ENCODE results near the gene PLXNB1. TPM values are rescaled to one million over a fixed set of nuclear protein-coding genes. Genes with fewer than 3 reads are reported as not detected.

The PLXNB1 gene
- total RNA-seq, 1 donor from 2014 or later: 5.7 TPM

DNA sequence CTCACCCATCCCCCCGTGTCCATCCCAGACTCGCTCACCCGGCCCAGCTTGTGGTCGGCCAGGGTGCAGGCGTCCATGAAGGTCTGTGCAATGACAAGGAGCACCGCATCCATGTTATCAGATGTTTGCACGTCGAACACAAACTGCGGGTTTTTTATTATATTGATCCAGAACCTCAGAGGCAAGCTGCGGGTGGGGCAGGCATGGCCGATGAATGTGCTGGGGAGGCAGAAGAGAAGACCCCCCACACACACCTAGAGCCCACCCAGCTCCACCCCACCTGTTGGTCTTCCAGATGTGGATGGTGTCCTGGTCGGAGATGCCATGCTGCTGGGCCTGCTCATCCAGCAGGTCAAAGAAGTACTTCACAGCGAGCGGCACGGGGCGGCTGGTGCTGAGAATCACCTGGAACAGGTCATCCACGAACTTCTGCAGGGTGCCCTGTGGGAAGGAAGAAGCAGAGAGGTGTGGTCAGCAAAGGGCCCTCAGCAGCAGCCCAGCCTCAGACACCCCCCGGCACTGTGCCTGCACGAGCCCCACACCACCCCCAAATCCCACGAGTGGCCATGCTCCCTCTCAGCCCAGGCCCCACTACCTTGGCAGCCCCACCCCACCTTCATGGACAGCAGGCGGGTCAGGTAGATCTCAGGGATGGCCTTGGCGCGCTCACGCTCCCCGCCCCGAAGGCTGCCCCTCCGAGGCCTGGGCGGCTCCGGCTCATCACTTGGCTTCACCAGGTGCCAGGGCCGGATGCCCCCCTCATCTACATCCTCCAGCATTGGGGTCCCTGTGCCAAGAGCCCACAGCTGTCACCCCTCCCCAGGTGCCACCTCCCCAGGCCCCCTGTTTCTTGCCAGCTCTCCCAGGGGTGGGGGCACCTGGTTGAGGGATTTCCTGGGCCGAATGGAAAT, 20.3 kb downstream of the PLXNB1 start:
- no peaks in the 10 kb centered on the region for H3K36me3 Mint-ChIP-seq (ENCODE audit: low read depth)

GRCh38 chr3:48408823-48409281, 21.0 kb downstream of the PLXNB1 start:
- Mint-ChIP-seq H3K9me3 (no peaks in the 10 kb centered on the region), H3K27me3 (ENCODE audit: insufficient read depth) (no peaks in the 10 kb centered on the region), H3K27ac (no peak overlapping the region), H3K36me3 (ENCODE audit: low read depth) (no peaks in the 10 kb centered on the region), H3K4me3 (no peak overlapping the region), H3K4me1 (ENCODE audit: low read depth) (no peaks in the 10 kb centered on the region)
- intact Hi-C loops (cut with micrococcal nuclease): loop anchor here (10.0 kb wide), 1 partner anchor 226 kb away; the partner anchor contains the start of gene SLC26A6
- no peak for DNase-seq (ENCODE audit: low spot score)

More for the DNA sequence above, 20.3 kb downstream of the PLXNB1 start:
- H3K9me3 Mint-ChIP-seq: no peaks in the 10 kb centered on the region
- H3K27me3 Mint-ChIP-seq (ENCODE audit: insufficient read depth): no peaks in the 10 kb centered on the region
- intact Hi-C loops (cut with micrococcal nuclease): loop anchor here (10.0 kb wide), 1 partner anchor 225 kb away; the partner anchor contains the start of gene SLC26A6
- no peak overlapping the region for H3K27ac Mint-ChIP-seq
- H3K4me3 Mint-ChIP-seq: no peak overlapping the region
- no peaks in the 10 kb centered on the region for H3K4me1 Mint-ChIP-seq (ENCODE audit: low read depth)
- DNase-seq (ENCODE audit: low spot score): no peak

DNA sequence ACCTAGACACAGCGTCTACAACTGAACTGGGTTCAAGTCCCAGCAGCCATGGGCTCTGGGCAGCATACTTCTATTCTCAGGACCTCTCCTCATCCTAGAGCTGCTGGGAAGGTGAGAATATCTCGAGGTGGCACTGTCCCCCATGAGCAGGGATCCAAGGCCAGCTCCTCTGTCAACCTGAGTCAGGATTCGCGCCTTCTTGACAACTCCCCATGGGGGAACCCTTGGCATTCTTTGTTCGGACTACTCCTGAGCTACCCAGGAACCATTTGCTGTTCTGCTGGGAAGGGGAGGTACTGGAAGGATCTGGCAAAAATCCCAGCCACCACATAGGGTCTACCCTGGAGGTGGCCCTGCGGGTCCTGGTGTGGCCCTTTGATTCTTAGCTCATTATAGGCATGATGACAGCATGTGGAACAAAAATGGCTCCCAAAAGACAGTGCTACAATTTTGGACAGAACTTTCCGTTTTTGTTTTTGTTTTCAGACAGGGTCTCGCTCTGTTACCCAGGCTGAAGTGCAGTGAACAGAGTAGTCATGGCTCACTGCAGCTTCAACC, 22.3 kb downstream of the PLXNB1 start:
- no peaks in the 10 kb centered on the region for H3K9me3 Mint-ChIP-seq
- no peaks in the 10 kb centered on the region for H3K36me3 Mint-ChIP-seq (ENCODE audit: low read depth)
- intact Hi-C loops (cut with micrococcal nuclease): loop anchor here (10.0 kb wide), 1 partner anchor 227 kb away; the partner anchor contains the start of gene SLC26A6
- H3K27me3 Mint-ChIP-seq (ENCODE audit: insufficient read depth): no peaks in the 10 kb centered on the region
- no peak overlapping the region for H3K4me3 Mint-ChIP-seq
- H3K4me1 Mint-ChIP-seq (ENCODE audit: low read depth): no peaks in the 10 kb centered on the region
- DNase-seq (ENCODE audit: low spot score): no peak
- H3K27ac Mint-ChIP-seq: no peak overlapping the region

GRCh38 chr3:48406443-48407431, 23.1 kb downstream of the PLXNB1 start:
- no peaks in the 10 kb centered on the region for H3K27me3 Mint-ChIP-seq (ENCODE audit: insufficient read depth)

GRCh38 chr3:48405971-48406370, 23.9 kb downstream of the PLXNB1 start:
- Mint-ChIP-seq H3K27me3 (ENCODE audit: insufficient read depth) (no peaks in the 10 kb centered on the region), H3K4me1 (ENCODE audit: low read depth) (no peaks in the 10 kb centered on the region), H3K4me3 (no peak overlapping the region), H3K36me3 (ENCODE audit: low read depth) (no peaks in the 10 kb centered on the region), H3K9me3 (no peaks in the 10 kb centered on the region), H3K27ac (no peak overlapping the region)
- intact Hi-C loops (cut with micrococcal nuclease): loop anchor here (10.0 kb wide), 1 partner anchor 229 kb away; the partner anchor contains the start of gene SLC26A6
- DNase-seq (ENCODE audit: low spot score): no peak

More at GRCh38 chr3:48406443-48407431, 23.1 kb downstream of the PLXNB1 start:
- H3K36me3 Mint-ChIP-seq (ENCODE audit: low read depth): no peaks in the 10 kb centered on the region
- H3K27ac Mint-ChIP-seq: no peak overlapping the region
- H3K4me3 Mint-ChIP-seq: no peak overlapping the region
- H3K4me1 Mint-ChIP-seq (ENCODE audit: low read depth): no peaks in the 10 kb centered on the region
- no peaks in the 10 kb centered on the region for H3K9me3 Mint-ChIP-seq
- DNase-seq (ENCODE audit: low spot score): no peak
- intact Hi-C loops (cut with micrococcal nuclease): loop anchor here (10.0 kb wide), 1 partner anchor 228 kb away; the partner anchor contains the start of gene SLC26A6

GRCh38 chr3:48405343-48405881, 24.5 kb downstream of the PLXNB1 start:
- intact Hi-C loops (cut with micrococcal nuclease): loop anchor here (10.0 kb wide), 1 partner anchor 229 kb away; the partner anchor contains the start of gene SLC26A6
- no peaks in the 10 kb centered on the region for H3K36me3 Mint-ChIP-seq (ENCODE audit: low read depth)

GRCh38 chr3:48404440-48405342, 25.2 kb downstream of the PLXNB1 start:
- intact Hi-C loops (cut with micrococcal nuclease): loop anchor here (10.0 kb wide), 1 partner anchor 230 kb away; the partner anchor contains the start of gene SLC26A6
- Mint-ChIP-seq H3K4me3 (no peak overlapping the region), H3K4me1 (ENCODE audit: low read depth) (no peaks in the 10 kb centered on the region), H3K27ac (no peak overlapping the region), H3K36me3 (ENCODE audit: low read depth) (no peaks in the 10 kb centered on the region), H3K9me3 (no peaks in the 10 kb centered on the region), H3K27me3 (ENCODE audit: insufficient read depth) (no peaks in the 10 kb centered on the region)
- no peak for DNase-seq (ENCODE audit: low spot score)

More at GRCh38 chr3:48405343-48405881, 24.5 kb downstream of the PLXNB1 start:
- H3K4me1 Mint-ChIP-seq (ENCODE audit: low read depth): no peaks in the 10 kb centered on the region
- no peaks in the 10 kb centered on the region for H3K27me3 Mint-ChIP-seq (ENCODE audit: insufficient read depth)
- no peak overlapping the region for H3K4me3 Mint-ChIP-seq
- no peak overlapping the region for H3K27ac Mint-ChIP-seq
- no peak for DNase-seq (ENCODE audit: low spot score)
- no peaks in the 10 kb centered on the region for H3K9me3 Mint-ChIP-seq

- DNase-seq (ENCODE audit: low spot score): no peak
- intact Hi-C loops (cut with micrococcal nuclease): loop anchor here (10.0 kb wide), 1 partner anchor 231 kb away; the partner anchor contains the start of gene SLC26A6
- H3K27me3 Mint-ChIP-seq (ENCODE audit: insufficient read depth): no peaks in the 10 kb centered on the region
- no peak overlapping the region for H3K27ac Mint-ChIP-seq
- no peaks in the 10 kb centered on the region for H3K9me3 Mint-ChIP-seq
- no peaks in the 10 kb centered on the region for H3K4me1 Mint-ChIP-seq (ENCODE audit: low read depth)
- no peaks in the 10 kb centered on the region for H3K36me3 Mint-ChIP-seq (ENCODE audit: low read depth)
- no peak overlapping the region for H3K4me3 Mint-ChIP-seq
Observed at GRCh38 chr3:48403533-48404439, 26.1 kb downstream of the PLXNB1 start.

- intact Hi-C loops (cut with micrococcal nuclease): loop anchor here (10.0 kb wide), 1 partner anchor 232 kb away; the partner anchor contains the start of gene SLC26A6
- Mint-ChIP-seq H3K9me3 (no peaks in the 10 kb centered on the region), H3K27me3 (ENCODE audit: insufficient read depth) (no peaks in the 10 kb centered on the region), H3K4me1 (ENCODE audit: low read depth) (no peaks in the 10 kb centered on the region), H3K36me3 (ENCODE audit: low read depth) (no peaks in the 10 kb centered on the region), H3K27ac (no peak overlapping the region), H3K4me3 (no peak overlapping the region)
- no peak for DNase-seq (ENCODE audit: low spot score)
Observed at GRCh38 chr3:48402907-48403306, 27.0 kb downstream of the PLXNB1 start.

DNA sequence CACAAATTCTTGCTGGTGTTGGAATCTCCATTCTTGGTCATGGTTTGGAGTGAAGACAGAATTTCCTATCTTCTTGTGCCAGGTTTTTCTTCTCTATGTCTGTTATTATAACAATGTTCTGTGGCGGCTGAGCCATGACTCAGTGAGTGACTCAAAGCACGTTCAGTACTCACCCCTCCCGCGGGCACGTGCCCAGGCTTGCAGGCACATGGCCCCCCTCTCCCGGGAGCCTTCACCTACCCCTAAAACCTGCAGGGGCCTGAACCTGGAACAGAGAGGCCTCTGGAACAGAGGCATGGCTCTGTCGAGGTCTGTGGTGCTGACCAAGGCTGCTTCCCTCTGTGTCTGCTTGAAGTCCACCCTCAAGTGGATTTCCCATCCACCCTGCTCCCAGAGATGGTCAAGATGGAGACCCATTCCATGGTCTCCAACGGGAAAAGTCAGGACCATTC, 27.6 kb downstream of the PLXNB1 start:
- Mint-ChIP-seq H3K9me3 (no peaks in the 10 kb centered on the region), H3K36me3 (ENCODE audit: low read depth) (no peaks in the 10 kb centered on the region), H3K27ac (no peak overlapping the region), H3K4me1 (ENCODE audit: low read depth) (no peaks in the 10 kb centered on the region), H3K27me3 (ENCODE audit: insufficient read depth) (no peaks in the 10 kb centered on the region), H3K4me3 (no peak overlapping the region)
- DNase-seq (ENCODE audit: low spot score): no peak
- intact Hi-C loops (cut with micrococcal nuclease): loop anchor here (10.0 kb wide), 1 partner anchor 232 kb away; the partner anchor contains the start of gene SLC26A6
